ENCODE results near the gene MYH4. TPM values are rescaled to one million over a fixed set of nuclear protein-coding genes. Genes with fewer than 3 reads are reported as not detected.

MYH4 gene
- total and polyA plus RNA-seq, 2 donors (not counting 3 experiments of a cell fraction or from before 2014, with no cell fraction given), result not detected

GRCh38 chr17:10516065-10516464 lies 46.7 kb upstream of the MYH4 start:
- H3K9me3 ChIP-seq (replicated peaks; ENCODE audit: control insufficient read depth, insufficient read depth, low read length), result no peaks in the 10 kb centered on the region
- no TSS peak for BruUV-seq (replicated peaks)
- H3K4me3 ChIP-seq (replicated peaks in 1 of 3; ENCODE audit: insufficient read depth in 1 of 3, low read depth in 1 of 3, low read length in 3 of 3), result no peak overlapping the region
- no peak for FAIRE-seq
- TF ChIP-seq MYC (IDR thresholded peaks at IDR 0.05; ENCODE audit: low read depth, low read length) (no peak), JUN (IDR thresholded peaks at IDR 0.05; ENCODE audit: borderline replicate concordance, insufficient read depth, insufficient read length, low read depth) (no peak), EZH2 (IDR thresholded peaks at IDR 0.05; ENCODE audit: borderline replicate concordance, low read depth, low read length, severe bottlenecking) (no peak), FOS (IDR thresholded peaks at IDR 0.05; ENCODE audit: borderline replicate concordance, insufficient read depth, low read length) (no peak), GATA2 (IDR thresholded peaks at IDR 0.05; ENCODE audit: insufficient read depth, insufficient read length, low read depth, low read length) (no peak), POLR2AphosphoS5 (IDR thresholded peaks at IDR 0.05; ENCODE audit: insufficient read depth, low read depth, low read length) (no peak), POLR2A (IDR thresholded peaks at IDR 0.05; ENCODE audit: low read depth, low read length) (no peak)
- TF ChIP-seq, protein P1, sequence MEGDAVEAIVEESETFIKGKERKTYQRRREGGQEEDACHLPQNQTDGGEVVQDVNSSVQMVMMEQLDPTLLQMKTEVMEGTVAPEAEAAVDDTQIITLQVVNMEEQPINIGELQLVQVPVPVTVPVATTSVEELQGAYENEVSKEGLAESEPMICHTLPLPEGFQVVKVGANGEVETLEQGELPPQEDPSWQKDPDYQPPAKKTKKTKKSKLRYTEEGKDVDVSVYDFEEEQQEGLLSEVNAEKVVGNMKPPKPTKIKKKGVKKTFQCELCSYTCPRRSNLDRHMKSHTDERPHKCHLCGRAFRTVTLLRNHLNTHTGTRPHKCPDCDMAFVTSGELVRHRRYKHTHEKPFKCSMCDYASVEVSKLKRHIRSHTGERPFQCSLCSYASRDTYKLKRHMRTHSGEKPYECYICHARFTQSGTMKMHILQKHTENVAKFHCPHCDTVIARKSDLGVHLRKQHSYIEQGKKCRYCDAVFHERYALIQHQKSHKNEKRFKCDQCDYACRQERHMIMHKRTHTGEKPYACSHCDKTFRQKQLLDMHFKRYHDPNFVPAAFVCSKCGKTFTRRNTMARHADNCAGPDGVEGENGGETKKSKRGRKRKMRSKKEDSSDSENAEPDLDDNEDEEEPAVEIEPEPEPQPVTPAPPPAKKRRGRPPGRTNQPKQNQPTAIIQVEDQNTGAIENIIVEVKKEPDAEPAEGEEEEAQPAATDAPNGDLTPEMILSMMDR (IDR thresholded peaks at IDR 0.05; ENCODE audit: extremely low read depth in 1 of 2, insufficient read depth in 1 of 2, low read depth in 1 of 2, low read length in 2 of 2), result no peak
- TF ChIP-seq, protein P2, sequence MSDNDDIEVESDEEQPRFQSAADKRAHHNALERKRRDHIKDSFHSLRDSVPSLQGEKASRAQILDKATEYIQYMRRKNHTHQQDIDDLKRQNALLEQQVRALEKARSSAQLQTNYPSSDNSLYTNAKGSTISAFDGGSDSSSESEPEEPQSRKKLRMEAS (IDR thresholded peaks at IDR 0.05; ENCODE audit: insufficient read depth, insufficient read length), result no peak
- CTCF ChIA-PET, result no interaction called here
- no peaks in the 10 kb centered on the region for H4K20me1 ChIP-seq (replicated peaks; ENCODE audit: control insufficient read depth, extremely low read depth, insufficient read depth, low read length)
- no peak overlapping the region for H3K9ac ChIP-seq (replicated peaks; ENCODE audit: extremely low read depth, insufficient read depth, low read length)
- intact Hi-C loops (cut with micrococcal nuclease), result no loop called here
- no peaks in the 10 kb centered on the region for H3K79me2 ChIP-seq (ENCODE audit: control insufficient read depth, insufficient read depth, low read length)
- H3K4me1 ChIP-seq (ENCODE audit: control insufficient read depth, extremely low read depth, insufficient read depth, low read length), result no peaks in the 10 kb centered on the region
- H3K9me1 ChIP-seq (replicated peaks; ENCODE audit: control insufficient read depth, extremely low read depth, insufficient read depth, low read length), result no peaks in the 10 kb centered on the region
- no peak overlapping the region for H2AFZ ChIP-seq (ENCODE audit: low read depth, low read length)
- DNase-seq (ENCODE audit: low read depth, low spot score), result no peak
- no peak overlapping the region for H3K27ac ChIP-seq (ENCODE audit: insufficient read depth, low read depth, low read length)
- H3K27me3 ChIP-seq (ENCODE audit: control insufficient read depth in 2 of 2, insufficient read depth in 2 of 2, low read length in 2 of 2), result no peaks in the 10 kb centered on the region
- dilution Hi-C loops (cut with MboI; ENCODE audit: extremely low pct_ligation_motif_present, low sequenced_read_pairs), result no loop called here
- POLR2A ChIA-PET, result no interaction called here
- no peaks in the 10 kb centered on the region for H3K36me3 ChIP-seq (ENCODE audit: control insufficient read depth in 2 of 2, extremely low read depth in 1 of 2, insufficient read depth in 2 of 2, low read length in 2 of 2)
- H3K4me2 ChIP-seq (ENCODE audit: insufficient read depth, low read length), result no peak overlapping the region
